Measurements from ENCODE around the gene SIK2.

Gene SIK2

DNA sequence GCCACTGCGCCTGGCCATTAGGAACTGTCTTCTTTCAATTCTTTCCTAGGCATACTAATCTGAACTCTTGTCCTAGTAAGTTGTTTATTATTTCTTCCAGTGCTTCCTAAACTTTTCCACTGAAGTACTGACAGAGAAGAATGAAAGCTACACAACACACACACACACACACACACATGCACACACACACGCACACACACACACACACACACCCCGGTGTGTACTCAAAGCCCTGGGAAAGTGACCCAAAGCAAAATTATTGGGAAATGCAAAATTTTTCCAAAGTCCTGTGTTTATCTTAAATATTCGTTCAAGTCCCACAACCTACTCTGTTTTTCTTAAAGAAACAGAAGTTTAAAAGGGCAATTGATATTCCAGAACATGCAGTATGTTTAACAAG, 19.4 kb upstream of the SIK2 start:
- H3K27ac ChIP-seq (ENCODE audit: low read depth, low read length, severe bottlenecking): no peak overlapping the region
- no peaks in the 10 kb centered on the region for H3K4me1 ChIP-seq (ENCODE audit: control insufficient read depth, insufficient read depth, low read length, poor library complexity, severe bottlenecking)
- H3K9me3 ChIP-seq (ENCODE audit: control insufficient read depth, low read length): no peaks in the 10 kb centered on the region
- H3K4me3 ChIP-seq (ENCODE audit: extremely low read depth, insufficient read depth, low read length, poor library complexity, severe bottlenecking): no peak overlapping the region
- H3K36me3 ChIP-seq (ENCODE audit: control insufficient read depth, insufficient read depth, low read length): no peaks in the 10 kb centered on the region
- 100% methylated on average over 1 of the region's 4 CpGs; no CpG with 5 or more reads in 1 of the 2 experiments for WGBS, 2 experiments (ENCODE audit: insufficient coverage in 2 of 2)

DNA sequence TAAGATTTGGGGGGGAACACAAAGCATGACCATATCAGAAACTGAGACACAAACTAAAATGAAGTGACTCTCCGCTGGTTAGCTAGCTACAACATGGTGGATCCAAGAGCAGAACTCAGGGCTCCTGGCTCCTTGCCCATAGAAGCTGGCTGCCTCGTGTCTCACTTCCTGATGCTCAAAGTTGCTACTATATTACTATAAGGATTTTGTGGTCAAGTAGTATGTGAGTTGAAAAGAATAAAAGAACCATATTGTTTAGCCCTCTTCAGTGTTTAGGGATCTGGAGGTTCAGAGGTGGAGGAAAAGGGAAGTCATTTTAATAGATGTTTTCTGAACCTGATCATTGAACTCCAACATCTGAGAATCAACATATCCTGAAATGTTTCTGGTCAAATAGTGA, 16.9 kb upstream of the SIK2 start:
- Histone ChIP-seq H3K9me3 (ENCODE audit: control insufficient read depth, low read length) (no peaks in the 10 kb centered on the region), H3K27ac (ENCODE audit: low read depth, low read length, severe bottlenecking) (no peak overlapping the region), H3K4me1 (ENCODE audit: control insufficient read depth, insufficient read depth, low read length, poor library complexity, severe bottlenecking) (no peaks in the 10 kb centered on the region), H3K4me3 (ENCODE audit: extremely low read depth, insufficient read depth, low read length, poor library complexity, severe bottlenecking) (no peak overlapping the region), H3K36me3 (ENCODE audit: control insufficient read depth, insufficient read depth, low read length) (no peaks in the 10 kb centered on the region)
- WGBS, 2 experiments (ENCODE audit: insufficient coverage in 2 of 2): 75 to 88% methylated on average over 1 of the region's 2 CpGs

DNA sequence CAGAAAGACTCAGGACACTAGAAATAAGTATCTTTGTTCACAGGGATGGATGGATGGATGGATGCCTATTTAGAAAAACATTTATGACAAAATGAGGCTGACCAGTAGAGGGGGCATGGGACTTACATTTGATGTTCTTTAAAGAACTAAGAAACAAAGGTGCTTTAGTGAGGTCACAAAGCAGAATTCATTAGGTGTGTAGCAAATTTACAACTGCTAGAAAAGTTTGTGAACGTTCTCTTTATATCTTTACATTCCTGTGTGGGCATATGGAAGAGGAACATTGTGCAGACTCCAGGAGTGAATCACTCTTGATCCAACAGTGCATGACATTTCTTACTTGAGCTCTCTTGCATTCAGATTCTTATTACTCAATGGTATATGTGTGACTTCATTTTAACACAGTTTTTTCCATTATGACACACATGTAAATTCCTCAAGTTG, 15.8 kb upstream of the SIK2 start:
- Histone ChIP-seq H3K4me3 (ENCODE audit: extremely low read depth, insufficient read depth, low read length, poor library complexity, severe bottlenecking) (no peak overlapping the region), H3K27ac (ENCODE audit: low read depth, low read length, severe bottlenecking) (no peak overlapping the region), H3K36me3 (ENCODE audit: control insufficient read depth, insufficient read depth, low read length) (no peaks in the 10 kb centered on the region), H3K9me3 (ENCODE audit: control insufficient read depth, low read length) (no peaks in the 10 kb centered on the region), H3K4me1 (ENCODE audit: control insufficient read depth, insufficient read depth, low read length, poor library complexity, severe bottlenecking) (no peaks in the 10 kb centered on the region)
- WGBS, 2 experiments (ENCODE audit: insufficient coverage in 2 of 2): no CpG with 5 or more reads among the region's 1 CpG

DNA sequence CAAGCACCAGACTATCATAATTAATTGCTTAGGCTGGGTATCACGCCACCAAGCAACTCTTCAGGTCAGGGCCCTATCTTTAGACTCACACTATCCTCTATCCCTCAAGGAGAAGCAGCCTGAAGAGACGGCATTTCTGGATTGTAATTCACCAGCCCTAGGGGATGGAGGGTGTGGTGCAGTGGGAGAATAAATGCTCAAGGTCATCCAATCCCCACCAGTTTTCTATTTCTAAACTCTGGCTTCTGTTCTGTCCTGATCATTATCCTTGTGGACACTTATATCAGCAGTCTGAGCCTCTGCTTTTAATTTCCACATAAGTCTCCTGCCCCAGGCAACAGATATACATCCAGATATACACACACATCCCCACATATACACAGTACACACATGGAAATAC, 13.1 kb upstream of the SIK2 start:
- Histone ChIP-seq H3K9me3 (ENCODE audit: control insufficient read depth, low read length) (no peaks in the 10 kb centered on the region), H3K36me3 (ENCODE audit: control insufficient read depth, insufficient read depth, low read length) (no peaks in the 10 kb centered on the region), H3K4me1 (ENCODE audit: control insufficient read depth, insufficient read depth, low read length, poor library complexity, severe bottlenecking) (no peaks in the 10 kb centered on the region), H3K27ac (ENCODE audit: low read depth, low read length, severe bottlenecking) (no peak overlapping the region), H3K4me3 (ENCODE audit: extremely low read depth, insufficient read depth, low read length, poor library complexity, severe bottlenecking) (no peak overlapping the region)
- WGBS, 2 experiments (ENCODE audit: insufficient coverage in 2 of 2): no CpG with 5 or more reads among the region's 2 CpGs

DNA sequence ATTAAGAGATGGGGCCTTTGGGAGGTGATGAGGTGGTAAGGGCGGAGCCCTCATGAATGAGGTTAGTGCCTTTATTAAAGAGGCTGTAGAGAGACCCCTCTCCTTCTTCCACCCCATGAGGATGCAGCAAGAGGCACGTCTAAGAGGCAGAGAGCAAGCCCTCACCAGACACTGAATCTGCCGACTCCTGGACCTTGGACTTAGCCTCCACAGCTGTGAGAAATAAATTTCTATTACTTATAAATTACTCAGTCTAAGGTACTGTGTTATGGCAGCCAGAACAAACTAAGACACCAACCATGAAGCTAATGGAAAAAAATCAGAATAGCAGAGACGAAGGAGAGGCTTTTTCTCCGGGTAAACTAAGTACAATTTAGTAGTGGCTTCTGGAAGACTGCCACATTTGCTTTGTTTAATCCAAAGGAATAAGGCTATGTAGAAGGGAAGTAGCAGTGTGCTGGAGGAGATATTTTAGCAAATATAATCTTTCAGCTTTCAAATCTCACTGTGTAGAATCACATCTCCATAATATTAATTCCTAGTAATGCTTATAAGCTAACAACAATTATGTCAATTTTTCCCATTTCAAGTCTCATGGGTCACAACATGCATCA, 12.3 kb upstream of the SIK2 start:
- Histone ChIP-seq H3K9me3 (ENCODE audit: control insufficient read depth, low read length) (no peaks in the 10 kb centered on the region), H3K27ac (ENCODE audit: low read depth, low read length, severe bottlenecking) (no peak overlapping the region), H3K36me3 (ENCODE audit: control insufficient read depth, insufficient read depth, low read length) (no peaks in the 10 kb centered on the region), H3K4me1 (ENCODE audit: control insufficient read depth, insufficient read depth, low read length, poor library complexity, severe bottlenecking) (no peaks in the 10 kb centered on the region), H3K4me3 (ENCODE audit: extremely low read depth, insufficient read depth, low read length, poor library complexity, severe bottlenecking) (no peak overlapping the region)
- WGBS, 2 experiments (ENCODE audit: insufficient coverage in 2 of 2): 100% methylated on average over 1 of the region's 5 CpGs; no CpG with 5 or more reads in 1 of the 2 experiments

DNA sequence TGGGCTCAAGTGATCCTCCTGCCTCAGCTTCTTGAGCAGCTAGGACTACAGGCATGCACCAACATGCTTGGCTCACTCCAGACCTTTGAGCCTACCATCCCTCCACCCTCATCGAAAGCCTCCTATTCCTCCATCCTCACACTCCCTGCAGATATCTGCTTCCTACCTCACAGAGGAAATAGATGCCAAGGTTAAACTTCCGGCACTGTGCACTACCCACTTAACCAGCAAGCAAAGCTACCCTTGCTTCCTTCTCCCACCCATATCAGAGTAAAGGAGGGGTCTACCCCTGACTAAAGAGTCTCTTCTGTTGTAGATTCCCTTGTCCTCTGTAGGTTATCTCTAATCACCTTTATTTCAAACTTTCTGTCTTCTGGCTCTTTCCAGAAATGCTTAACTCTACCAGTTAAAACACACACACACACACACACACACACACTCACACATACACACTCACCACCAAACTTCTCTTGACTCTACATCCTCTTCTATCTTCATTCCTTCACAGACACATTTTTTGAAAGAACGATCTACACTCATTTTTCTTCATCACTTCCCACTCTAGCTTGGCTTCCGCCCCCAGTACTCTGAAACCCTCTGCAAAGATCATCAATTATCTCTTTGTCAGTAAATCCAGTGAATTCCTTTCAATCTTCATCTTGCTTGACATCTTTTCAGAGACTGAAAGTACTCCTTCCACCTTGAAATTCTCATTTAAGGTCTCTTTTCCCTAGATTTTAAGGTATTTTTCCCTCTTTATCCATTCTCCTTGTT, 10.9 kb upstream of the SIK2 start:
- no peak overlapping the region for H3K4me3 ChIP-seq (ENCODE audit: extremely low read depth, insufficient read depth, low read length, poor library complexity, severe bottlenecking)
- WGBS, 2 experiments (ENCODE audit: insufficient coverage in 2 of 2): 89 to 93% methylated on average over 3 to 4 of the region's 4 CpGs
- no peaks in the 10 kb centered on the region for H3K4me1 ChIP-seq (ENCODE audit: control insufficient read depth, insufficient read depth, low read length, poor library complexity, severe bottlenecking)
- H3K27ac ChIP-seq (ENCODE audit: low read depth, low read length, severe bottlenecking): no peak overlapping the region
- H3K9me3 ChIP-seq (ENCODE audit: control insufficient read depth, low read length): no peaks in the 10 kb centered on the region
- H3K36me3 ChIP-seq (ENCODE audit: control insufficient read depth, insufficient read depth, low read length): no peaks in the 10 kb centered on the region

DNA sequence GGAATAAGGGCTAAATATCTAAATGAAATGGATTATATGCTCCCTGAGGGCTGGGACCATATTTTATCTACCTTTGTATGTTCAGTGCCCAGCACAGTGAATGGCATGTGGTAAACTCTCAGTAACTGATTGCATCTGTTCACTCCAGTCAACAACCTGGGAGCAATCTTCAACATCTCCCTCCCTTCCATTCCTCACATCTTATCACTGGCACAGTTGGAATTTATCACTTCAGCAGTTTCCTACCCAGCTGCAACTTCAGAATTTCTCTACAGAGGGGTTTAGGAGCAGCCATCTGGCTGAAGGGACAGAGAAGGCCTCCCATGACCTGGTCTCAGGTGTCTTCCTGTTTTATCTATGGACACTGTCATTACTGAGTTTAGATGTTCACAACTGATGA, 9.8 kb upstream of the SIK2 start:
- no peaks in the 10 kb centered on the region for H3K9me3 ChIP-seq (ENCODE audit: control insufficient read depth, low read length)
- H3K27ac ChIP-seq (ENCODE audit: low read depth, low read length, severe bottlenecking): no peak overlapping the region
- H3K4me3 ChIP-seq (ENCODE audit: extremely low read depth, insufficient read depth, low read length, poor library complexity, severe bottlenecking): no peak overlapping the region
- no peaks in the 10 kb centered on the region for H3K4me1 ChIP-seq (ENCODE audit: control insufficient read depth, insufficient read depth, low read length, poor library complexity, severe bottlenecking)
- H3K36me3 ChIP-seq (ENCODE audit: control insufficient read depth, insufficient read depth, low read length): no peaks in the 10 kb centered on the region

DNA sequence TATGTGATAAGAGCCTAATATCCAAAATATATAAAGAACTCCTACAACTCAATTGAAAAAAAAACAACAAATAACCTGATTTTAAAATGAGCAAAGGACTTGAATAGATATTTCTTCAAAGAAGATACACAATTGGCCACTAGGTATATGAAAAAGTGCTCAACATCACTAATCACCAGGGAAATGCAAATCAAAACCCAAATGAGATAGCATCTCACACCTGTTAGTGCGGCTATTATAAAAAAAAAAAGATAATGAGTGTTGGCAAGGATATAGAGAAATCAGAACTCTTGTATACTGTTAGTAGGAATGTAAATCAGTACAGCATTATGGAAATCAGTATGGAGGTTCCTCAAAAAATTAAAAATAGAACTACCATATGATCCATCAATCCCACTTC, 5.9 kb upstream of the SIK2 start:
- WGBS, 2 experiments (ENCODE audit: insufficient coverage in 2 of 2): no CpG with 5 or more reads among the region's 1 CpG
- Histone ChIP-seq H3K9me3 (ENCODE audit: control insufficient read depth, low read length) (no peaks in the 10 kb centered on the region), H3K27ac (ENCODE audit: low read depth, low read length, severe bottlenecking) (no peak overlapping the region), H3K4me3 (ENCODE audit: extremely low read depth, insufficient read depth, low read length, poor library complexity, severe bottlenecking) (no peak overlapping the region), H3K4me1 (ENCODE audit: control insufficient read depth, insufficient read depth, low read length, poor library complexity, severe bottlenecking) (no peaks in the 10 kb centered on the region), H3K36me3 (ENCODE audit: control insufficient read depth, insufficient read depth, low read length) (no peaks in the 10 kb centered on the region)

DNA sequence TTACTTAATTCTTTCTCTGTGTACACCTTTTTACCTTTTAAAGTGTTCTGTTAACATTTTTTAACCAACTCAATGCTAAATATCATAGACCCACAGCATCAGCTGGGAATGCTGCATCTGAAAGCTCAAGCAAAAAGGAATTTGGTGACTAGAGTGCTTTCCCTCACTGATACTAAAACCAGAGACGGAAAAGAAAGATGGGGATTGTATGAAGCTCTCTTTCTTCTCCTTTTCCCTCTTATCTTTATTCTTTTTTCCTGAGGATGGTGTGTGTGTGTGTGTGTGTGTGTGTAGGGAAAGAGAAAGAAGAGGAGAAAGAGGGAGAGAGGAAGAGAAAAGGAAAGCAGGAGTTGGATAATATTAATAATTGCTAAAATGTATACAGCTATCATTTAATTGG, 4.1 kb upstream of the SIK2 start:
- H3K4me1 ChIP-seq (ENCODE audit: control insufficient read depth, insufficient read depth, low read length, poor library complexity, severe bottlenecking): peaks cover 3% of the 10 kb centered on the region
- H3K36me3 ChIP-seq (ENCODE audit: control insufficient read depth, insufficient read depth, low read length): no peaks in the 10 kb centered on the region
- no peak overlapping the region for H3K4me3 ChIP-seq (ENCODE audit: extremely low read depth, insufficient read depth, low read length, poor library complexity, severe bottlenecking)
- no peaks in the 10 kb centered on the region for H3K9me3 ChIP-seq (ENCODE audit: control insufficient read depth, low read length)
- H3K27ac ChIP-seq (ENCODE audit: low read depth, low read length, severe bottlenecking): no peak overlapping the region
- WGBS, 2 experiments (ENCODE audit: insufficient coverage in 2 of 2): no CpG with 5 or more reads among the region's 1 CpG

DNA sequence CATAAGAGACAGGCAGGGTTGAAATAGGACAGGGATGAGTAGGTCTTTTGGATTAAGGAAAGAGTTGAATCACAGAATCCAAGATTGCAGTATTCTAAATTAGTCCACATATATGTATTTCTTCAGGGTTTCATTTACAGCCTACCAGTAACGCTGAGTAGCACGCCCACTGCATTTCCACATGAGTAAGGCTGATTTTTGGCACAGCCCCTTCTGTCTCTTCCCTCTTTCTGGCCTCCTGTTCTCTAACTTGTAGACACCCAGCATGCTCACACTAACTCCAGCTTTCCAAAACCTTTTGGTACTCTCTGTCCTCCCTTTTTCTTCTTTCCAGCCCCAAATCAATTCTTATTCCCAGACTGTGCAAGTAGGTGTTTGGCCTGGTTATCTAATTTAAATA, 3.7 kb upstream of the SIK2 start:
- Histone ChIP-seq H3K36me3 (ENCODE audit: control insufficient read depth, insufficient read depth, low read length) (no peaks in the 10 kb centered on the region), H3K4me1 (ENCODE audit: control insufficient read depth, insufficient read depth, low read length, poor library complexity, severe bottlenecking) (peaks cover 4% of the 10 kb centered on the region), H3K4me3 (ENCODE audit: extremely low read depth, insufficient read depth, low read length, poor library complexity, severe bottlenecking) (no peak overlapping the region), H3K9me3 (ENCODE audit: control insufficient read depth, low read length) (no peaks in the 10 kb centered on the region), H3K27ac (ENCODE audit: low read depth, low read length, severe bottlenecking) (no peak overlapping the region)
- WGBS, 2 experiments (ENCODE audit: insufficient coverage in 2 of 2): 83 to 88% methylated on average over 2 of the region's 2 CpGs

DNA sequence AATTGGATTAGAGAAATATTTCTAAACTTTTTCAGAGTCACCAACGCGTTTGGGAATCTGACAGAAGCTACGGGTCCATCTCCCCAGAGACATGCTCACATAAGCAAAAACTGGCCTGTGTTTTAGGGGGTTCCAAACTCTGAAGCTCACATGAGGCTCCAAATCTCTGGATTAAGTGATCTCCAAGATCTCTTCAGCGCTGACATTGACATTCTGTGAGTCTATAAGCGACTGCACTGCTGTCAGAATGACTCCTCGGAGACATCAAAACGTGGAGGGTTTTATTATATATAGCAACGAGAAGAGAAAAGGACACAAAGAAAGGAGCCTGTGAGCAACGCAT, 642 bp upstream of the SIK2 start:
- H3K9me3 ChIP-seq (ENCODE audit: control insufficient read depth, low read length): no peaks in the 10 kb centered on the region
- no peaks in the 10 kb centered on the region for H3K36me3 ChIP-seq (ENCODE audit: control insufficient read depth, insufficient read depth, low read length)
- no peak overlapping the region for H3K27ac ChIP-seq (ENCODE audit: low read depth, low read length, severe bottlenecking)
- H3K4me1 ChIP-seq (ENCODE audit: control insufficient read depth, insufficient read depth, low read length, poor library complexity, severe bottlenecking): peaks cover 9% of the 10 kb centered on the region
- peak overlapping the region; percentile 25 for H3K4me3 ChIP-seq (ENCODE audit: extremely low read depth, insufficient read depth, low read length, poor library complexity, severe bottlenecking)
- 34 to 44% methylated on average over 7 of the region's 9 CpGs for WGBS, 2 experiments (ENCODE audit: insufficient coverage in 2 of 2)

Measured in mesodermal cell (in vitro differentiated cells).